Lung (tissue), 12 donors: ENCODE data around the gene APOM. TPM values are rescaled to one million over a fixed set of nuclear protein-coding genes. Genes with fewer than 3 reads are reported as not detected.

Experiments used
- ATAC-seq: fragments of 200-7000 bp; cut with Tn5 transposase; one replicate; pipeline ENCODE4 v1.9.1; 2020; ENCODE audit warnings: moderate number of reproducible peaks; ENCODE audit not compliant: insufficient read depth, low FRiP score
- DNase-seq, 3 donors: peaks; one replicate each; pipeline ENCODE4 v3.0.0-alpha.2; 2013 to 2017
- H3K27ac ChIP-seq, 2 donors: one replicate each; pipeline ENCODE4 v1.5.1; 2013; ENCODE audit warnings: mild to moderate bottlenecking in 2 of 2, moderate library complexity in 2 of 2, control low read depth in 1 of 2, inconsistent platforms in 1 of 2, low read depth in 1 of 2, low read length in 1 of 2
- H3K27me3 ChIP-seq, 3 donors: one replicate each; pipeline ENCODE4 v1.5.1; 2013; ENCODE audit warnings: low read length in 2 of 3; ENCODE audit not compliant: control insufficient read depth in 3 of 3, insufficient read depth in 3 of 3
- H3K36me3 ChIP-seq, 4 donors: one replicate each; pipeline ENCODE4 v1.5.1; 2013; ENCODE audit warnings: low read length in 4 of 4, mild to moderate bottlenecking in 1 of 4, moderate library complexity in 1 of 4; ENCODE audit not compliant: control insufficient read depth in 4 of 4, insufficient read depth in 4 of 4
- H3K4me1 ChIP-seq, 5 donors: one replicate each; pipeline ENCODE4 v1.5.1; 2013; ENCODE audit warnings: low read length in 5 of 5, mild to moderate bottlenecking in 2 of 5, moderate library complexity in 1 of 5; ENCODE audit not compliant: control insufficient read depth in 5 of 5, insufficient read depth in 5 of 5
- H3K4me3 ChIP-seq: one replicate; pipeline ENCODE4 v1.5.1; 2013; ENCODE audit warnings: mild to moderate bottlenecking, control low read depth, moderate library complexity
- H3K9ac ChIP-seq, 2 donors: one replicate each; pipeline ENCODE4 v1.5.1; 2013; ENCODE audit warnings: low read length in 2 of 2, control low read depth in 1 of 2; ENCODE audit not compliant: insufficient read depth in 1 of 2
- H3K9me3 ChIP-seq, 4 donors: one replicate each; pipeline ENCODE4 v1.5.1; 2013; ENCODE audit warnings: low read length in 3 of 4, mild to moderate bottlenecking in 1 of 4, moderate library complexity in 1 of 4; ENCODE audit not compliant: control insufficient read depth in 4 of 4, insufficient read depth in 3 of 4
- WGBS, 2 donors: extraction: QIAGEN DNeasy Blood & Tissue Kit; methylation state at CpG; one replicate each; pipeline ENCODE4 v1.1.7; 2013; 5-methylcytosine and 5-hydroxymethylcytosine counted together
- polyA plus RNA-seq, 2 donors: library from polyadenylated mRNA; stranded (reverse); fragments of 200-250 nt; gene quantifications; one replicate each; pipeline ENCODE4 v1.2.1, GENCODE V29; 2013
- total RNA-seq, 2 donors: library from RNA; depleted of rRNA in 1 of 2; stranded (reverse); fragments of >200 nt in 1 of 2; gene quantifications; one replicate each; pipeline ENCODE4 v1.2.1, GENCODE V29; 2014 to 2021
- TF ChIP-seq, protein P1 (sequence below): IDR thresholded peaks from 2 replicates; pipeline ENCODE4 v1.5.1; 2012; ENCODE audit warnings: mild to moderate bottlenecking; ENCODE audit errors: control extremely low read depth, extremely low read depth
- donor health status: control.
- donor health status: control.
- donor health status: Bipolar disorder and iron deficiency.
- donor health status: healthy.
- donor health status: DM: yes; HTN: yes; CAD: no.

The APOM gene
- total and polyA plus RNA-seq, 4 donors = 1.3 to 8.8 (median 2.3) TPM

DNA sequence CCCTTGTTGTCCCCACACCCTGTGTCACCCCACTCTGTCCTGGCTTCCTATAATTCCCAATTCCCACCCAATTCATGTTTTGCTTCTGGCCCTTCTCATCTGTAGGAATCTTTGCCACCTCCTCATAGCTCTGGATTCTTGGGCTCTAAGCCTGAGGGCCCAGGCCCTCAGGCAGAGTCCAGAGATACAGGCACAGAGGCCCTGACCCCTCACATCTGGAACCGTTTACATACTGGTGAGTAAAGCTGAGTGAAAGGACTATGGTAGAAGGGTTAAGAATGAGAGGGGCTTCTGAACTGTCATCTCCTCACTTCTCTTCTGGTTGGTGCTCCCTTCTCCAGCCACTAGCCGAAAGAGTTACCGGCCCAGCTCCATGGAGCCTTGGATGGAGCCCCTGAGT is 21.6 kb upstream of the APOM start:
- DNase-seq = no peak
- H3K4me3 ChIP-seq = no peak overlapping the region
- H3K4me1 ChIP-seq = no peaks in the 10 kb centered on the region
- H3K9ac ChIP-seq = no peak overlapping the region
- no peak overlapping the region for H3K27ac ChIP-seq
- no peaks in the 10 kb centered on the region for H3K9me3 ChIP-seq
- TF ChIP-seq, protein P1, sequence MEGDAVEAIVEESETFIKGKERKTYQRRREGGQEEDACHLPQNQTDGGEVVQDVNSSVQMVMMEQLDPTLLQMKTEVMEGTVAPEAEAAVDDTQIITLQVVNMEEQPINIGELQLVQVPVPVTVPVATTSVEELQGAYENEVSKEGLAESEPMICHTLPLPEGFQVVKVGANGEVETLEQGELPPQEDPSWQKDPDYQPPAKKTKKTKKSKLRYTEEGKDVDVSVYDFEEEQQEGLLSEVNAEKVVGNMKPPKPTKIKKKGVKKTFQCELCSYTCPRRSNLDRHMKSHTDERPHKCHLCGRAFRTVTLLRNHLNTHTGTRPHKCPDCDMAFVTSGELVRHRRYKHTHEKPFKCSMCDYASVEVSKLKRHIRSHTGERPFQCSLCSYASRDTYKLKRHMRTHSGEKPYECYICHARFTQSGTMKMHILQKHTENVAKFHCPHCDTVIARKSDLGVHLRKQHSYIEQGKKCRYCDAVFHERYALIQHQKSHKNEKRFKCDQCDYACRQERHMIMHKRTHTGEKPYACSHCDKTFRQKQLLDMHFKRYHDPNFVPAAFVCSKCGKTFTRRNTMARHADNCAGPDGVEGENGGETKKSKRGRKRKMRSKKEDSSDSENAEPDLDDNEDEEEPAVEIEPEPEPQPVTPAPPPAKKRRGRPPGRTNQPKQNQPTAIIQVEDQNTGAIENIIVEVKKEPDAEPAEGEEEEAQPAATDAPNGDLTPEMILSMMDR = no peak
- no peak for ATAC-seq
- H3K27me3 ChIP-seq = no peaks in the 10 kb centered on the region
- 94 to 97% methylated on average over 3 of the region's 3 CpGs for WGBS, 2 donors
- peaks cover 50 to 82% (median 60%) of the 10 kb centered on the region in 4 donors for H3K36me3 ChIP-seq

DNA sequence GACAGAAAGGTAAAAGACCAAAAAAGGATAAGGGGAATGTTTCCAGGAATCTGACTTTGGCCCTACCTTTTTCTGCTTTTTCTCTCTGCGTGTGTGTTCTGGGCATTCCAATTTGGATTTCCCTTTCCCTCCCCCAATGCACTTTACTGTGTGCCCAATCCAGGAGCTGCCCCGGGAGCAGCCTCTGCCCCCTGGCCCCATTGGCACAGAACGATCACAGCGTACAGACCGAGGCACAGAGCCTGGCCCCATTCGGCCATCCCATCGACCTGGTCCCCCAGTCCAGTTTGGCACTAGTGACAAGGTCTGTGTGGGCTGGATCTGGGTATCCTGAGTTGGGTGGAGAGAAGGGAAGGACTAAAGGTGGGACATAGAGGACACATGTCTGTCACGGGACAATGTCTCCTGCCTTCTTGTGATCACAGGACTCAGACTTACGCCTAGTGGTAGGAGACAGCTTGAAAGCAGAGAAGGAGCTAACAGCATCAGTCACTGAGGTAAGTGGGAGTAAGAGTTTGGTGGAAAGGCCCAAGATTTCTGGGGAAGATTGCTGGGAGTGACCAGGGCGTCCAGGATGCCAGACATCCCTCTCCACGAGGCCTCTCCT is 20.6 kb upstream of the APOM start:
- WGBS, 2 donors = 87 to 90% methylated on average over 11 of the region's 11 CpGs
- H3K27ac ChIP-seq = no peak overlapping the region
- no peak overlapping the region for H3K4me3 ChIP-seq
- DNase-seq (no peak), ATAC-seq (no peak)
- peaks cover 55 to 83% (median 61%) of the 10 kb centered on the region in 4 donors for H3K36me3 ChIP-seq
- no peak overlapping the region for H3K9ac ChIP-seq
- no peaks in the 10 kb centered on the region for H3K9me3 ChIP-seq
- no peaks in the 10 kb centered on the region for H3K4me1 ChIP-seq
- H3K27me3 ChIP-seq = no peaks in the 10 kb centered on the region
- TF ChIP-seq, protein P1 = no peak

DNA sequence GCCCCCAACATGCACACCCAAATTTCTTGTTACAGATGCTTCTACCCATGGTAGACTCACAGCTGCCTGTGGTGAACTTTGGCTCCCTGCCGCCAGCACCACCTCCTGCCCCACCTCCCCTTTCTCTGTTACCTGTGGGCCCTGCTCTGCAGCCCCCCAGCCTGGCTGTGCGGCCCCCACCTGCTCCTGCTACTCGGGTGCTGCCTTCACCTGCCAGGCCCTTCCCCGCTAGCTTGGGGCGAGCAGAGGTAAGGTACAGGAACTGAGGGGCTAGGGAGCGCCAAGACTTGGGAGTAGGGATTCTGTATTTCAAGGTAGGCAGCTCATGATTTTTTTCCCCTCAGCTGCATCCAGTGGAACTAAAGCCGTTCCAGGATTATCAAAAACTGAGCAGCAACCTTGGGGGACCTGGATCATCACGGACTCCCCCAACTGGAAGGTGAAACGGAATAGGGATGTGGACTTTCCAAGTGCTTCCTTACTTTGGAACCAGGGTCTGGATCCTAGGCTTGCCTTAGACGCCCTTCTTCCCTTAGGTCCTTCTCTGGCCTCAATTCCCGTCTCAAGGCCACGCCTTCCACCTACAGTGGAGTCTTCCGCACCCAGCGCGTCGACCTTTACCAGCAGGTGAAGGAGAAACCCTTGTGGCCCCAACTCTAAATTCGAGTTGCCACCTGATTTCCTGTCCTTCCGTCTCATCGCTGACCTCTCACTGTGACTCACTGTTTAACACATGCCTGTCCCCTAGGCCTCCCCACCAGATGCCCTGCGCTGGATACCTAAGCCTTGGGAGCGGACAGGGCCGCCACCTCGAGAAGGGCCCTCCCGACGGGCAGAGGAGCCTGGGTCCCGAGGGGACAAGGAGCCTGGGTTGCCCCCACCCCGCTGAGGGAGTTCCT is 18.7 kb upstream of the APOM start:
- no peak overlapping the region for H3K9ac ChIP-seq
- TF ChIP-seq, protein P1 = no peak

More for the DNA sequence above, 18.7 kb upstream of the APOM start:
- H3K27ac ChIP-seq = no peak overlapping the region
- 85 to 86% methylated on average over 27 of the region's 27 CpGs for WGBS, 2 donors
- no peak for DNase-seq
- no peaks in the 10 kb centered on the region for H3K4me1 ChIP-seq
- H3K9me3 ChIP-seq = no peaks in the 10 kb centered on the region
- ATAC-seq = no peak
- H3K4me3 ChIP-seq = no peak overlapping the region
- no peaks in the 10 kb centered on the region for H3K27me3 ChIP-seq
- peaks cover 61 to 84% (median 70%) of the 10 kb centered on the region in 4 donors for H3K36me3 ChIP-seq
